HG03460 (cell line): ENCODE measurements around the gene BRMS1.
"Not testable (repeated sequence)": the region's sequence is repeated elsewhere in the genome, so short reads cannot be mapped to it uniquely, and the experiment has no call there.

ENCODE experiments used
- ATAC-seq: cut with Tn5 transposase; IDR thresholded peaks from one replicate; pipeline ENCODE4 v1.9.1; 2021; ENCODE audit not compliant: unreplicated experiment

The BRMS1 gene

DNA sequence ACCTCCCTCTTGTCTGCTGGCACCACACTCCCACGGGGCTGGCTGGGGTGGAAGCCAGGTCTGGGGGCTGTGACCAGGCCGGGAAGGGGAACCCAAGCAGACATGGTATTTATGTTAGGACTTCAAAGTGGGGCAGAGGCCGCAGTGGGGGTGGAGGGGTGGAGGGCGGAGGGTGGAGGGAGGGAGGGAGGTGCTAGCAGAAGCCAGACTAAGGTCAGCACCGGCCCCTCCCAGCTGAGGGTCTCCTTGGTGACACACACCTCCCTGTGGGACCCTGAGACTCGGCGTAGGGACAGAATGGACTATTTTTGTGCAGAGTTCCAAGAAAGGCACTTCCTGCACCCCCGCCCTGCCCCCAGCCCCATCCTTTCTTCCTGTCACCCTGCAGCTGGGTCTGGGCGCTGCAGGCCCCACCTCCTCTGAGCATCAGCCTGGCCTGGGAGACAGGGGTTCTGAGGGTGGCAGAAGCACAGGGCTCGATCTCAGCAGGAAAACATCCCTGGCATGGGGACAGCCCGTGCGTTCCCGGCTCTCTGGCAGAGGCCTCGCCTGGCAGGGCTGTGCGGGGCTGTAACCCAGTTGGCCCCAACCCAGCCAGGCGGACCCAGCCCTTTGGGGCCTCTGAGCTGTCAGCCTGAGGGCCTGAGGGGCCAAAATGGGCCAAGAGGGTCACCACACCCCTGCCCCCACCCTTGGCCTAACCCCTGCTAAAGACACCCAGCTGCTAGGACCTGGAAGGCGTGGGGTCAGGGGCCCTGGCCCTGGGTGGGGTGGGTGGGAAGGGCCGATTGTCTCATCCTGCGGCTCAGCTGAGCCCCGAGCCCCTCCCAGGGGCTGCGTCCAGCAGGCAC, 18.4 kb downstream of the BRMS1 start:
- ATAC-seq, result no peak

- no peak for ATAC-seq
Observed at GRCh38 chr11:66325263-66325671, 19.6 kb downstream of the BRMS1 start.

DNA sequence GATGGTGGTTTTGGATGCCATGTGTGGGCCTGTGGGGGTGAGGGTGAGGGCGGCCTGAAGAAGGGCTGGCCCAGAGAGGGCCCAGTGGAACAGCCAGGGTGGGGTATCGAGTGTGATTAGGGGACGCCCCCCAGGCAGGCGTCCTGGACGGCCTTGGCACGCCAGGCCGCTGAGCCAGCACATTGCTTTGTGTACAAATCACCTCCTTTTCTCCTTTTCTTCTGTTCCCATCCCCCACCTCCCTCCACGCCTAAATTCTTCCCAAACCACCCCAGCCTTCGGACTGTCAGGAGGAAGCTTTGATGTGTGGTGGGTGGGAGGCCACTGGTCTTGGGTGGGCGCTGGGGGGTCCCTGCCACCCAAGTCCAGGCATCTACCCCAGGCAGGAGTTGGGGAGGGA, 20.2 kb downstream of the BRMS1 start:
- no peak for ATAC-seq

- ATAC-seq, result no peak
Observed at GRCh38 chr11:66323684-66324083, 21.2 kb downstream of the BRMS1 start.

GRCh38 chr11:66322732-66323427, 22.0 kb downstream of the BRMS1 start:
- ATAC-seq, result no peak

DNA sequence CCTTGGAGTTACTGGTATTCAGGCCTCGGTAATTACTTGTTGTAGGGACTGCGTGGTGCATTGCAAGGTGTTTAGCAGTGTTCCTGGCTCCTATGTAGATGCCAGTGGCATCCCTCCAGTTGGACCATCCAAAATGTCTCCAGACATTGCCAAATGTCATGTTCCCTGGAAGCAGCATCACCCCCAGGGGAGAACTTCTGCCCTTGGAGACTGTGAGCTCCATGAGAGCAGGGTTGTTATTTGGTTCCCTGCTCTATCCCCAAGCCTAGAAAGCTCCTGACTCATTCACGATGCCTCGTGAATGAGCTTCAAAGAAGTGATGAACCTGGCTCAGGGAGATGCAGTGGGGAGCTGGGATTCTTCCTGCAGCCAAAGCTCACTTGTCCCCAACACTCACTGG, 23.3 kb downstream of the BRMS1 start:
- ATAC-seq, result no peak

GRCh38 chr11:66320748-66321147, 24.2 kb downstream of the BRMS1 start:
- not testable (repeated sequence) for ATAC-seq

GRCh38 chr11:66320289-66320688, 24.6 kb downstream of the BRMS1 start:
- not testable (repeated sequence) for ATAC-seq

- no peak for ATAC-seq
Observed at GRCh38 chr11:66318600-66318970, 26.3 kb downstream of the BRMS1 start.

GRCh38 chr11:66317723-66318599, 26.9 kb downstream of the BRMS1 start:
- no peak for ATAC-seq

DNA sequence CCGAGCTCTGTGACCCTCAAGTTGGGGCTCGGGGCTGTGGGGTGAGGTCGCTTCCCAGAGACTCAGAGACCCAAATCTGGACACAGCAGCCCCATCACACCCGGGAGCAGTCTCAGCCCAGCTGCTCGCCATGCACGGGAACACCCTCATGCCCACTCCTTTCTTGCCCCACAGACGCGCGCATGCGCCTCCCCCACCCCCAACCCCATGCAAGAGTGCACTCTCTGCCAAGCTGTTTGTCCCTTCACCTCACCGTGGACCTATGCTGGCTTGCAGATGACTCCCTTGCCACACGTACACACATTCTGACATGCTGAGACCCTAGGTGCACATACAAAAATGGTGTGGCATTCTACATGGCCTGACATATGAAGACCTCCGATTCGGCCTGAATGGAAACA, 27.6 kb downstream of the BRMS1 start:
- ATAC-seq, result no peak

DNA sequence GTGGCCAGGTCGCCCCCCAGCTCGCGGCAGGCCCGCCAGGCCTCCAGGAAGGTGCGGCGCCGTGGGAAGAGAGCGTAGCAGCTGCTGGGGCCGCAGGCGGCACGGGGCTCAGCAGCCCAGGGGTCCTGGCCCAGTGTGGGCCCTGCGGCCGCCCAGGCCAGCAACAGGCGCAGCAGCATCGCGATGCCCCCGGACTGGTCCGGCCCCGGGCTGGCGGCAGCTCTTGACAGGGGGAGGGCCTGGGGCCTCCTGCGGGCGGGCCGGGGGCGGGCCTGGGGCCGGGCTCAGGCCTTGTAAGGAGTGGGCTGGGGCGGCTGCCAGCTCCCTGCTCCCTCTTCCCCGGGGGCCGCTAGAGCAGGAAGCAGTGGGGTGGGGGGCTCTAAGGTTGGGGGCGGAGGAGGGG, 28.1 kb downstream of the BRMS1 start, which contains the start of gene CD248:
Gene CD248 (minus strand): TSS at position 196 of the 403 bp plus-strand sequence. CDS start 17 bp downstream, at position 179.
- ATAC-seq, result no peak

- no peak for ATAC-seq
Observed at GRCh38 chr11:66315921-66316811, 28.7 kb downstream of the BRMS1 start.

- ATAC-seq, result no peak
Observed at GRCh38 chr11:66315498-66315885, 29.4 kb downstream of the BRMS1 start.

- no peak for ATAC-seq
Observed at GRCh38 chr11:66314561-66315497, 30.1 kb downstream of the BRMS1 start.

- no peak for ATAC-seq
Observed at GRCh38 chr11:66314186-66314501, 30.8 kb downstream of the BRMS1 start.

- ATAC-seq, result no peak
Observed at GRCh38 chr11:66313321-66314185, 31.4 kb downstream of the BRMS1 start.

GRCh38 chr11:66312549-66313320, 32.2 kb downstream of the BRMS1 start:
- peak; percentile 63 for ATAC-seq
